ENCODE results near the gene LYZ.
"Not testable (repeated sequence)": the region's sequence is repeated elsewhere in the genome, so short reads cannot be mapped to it uniquely, and the experiment has no call there.

LYZ gene

DNA sequence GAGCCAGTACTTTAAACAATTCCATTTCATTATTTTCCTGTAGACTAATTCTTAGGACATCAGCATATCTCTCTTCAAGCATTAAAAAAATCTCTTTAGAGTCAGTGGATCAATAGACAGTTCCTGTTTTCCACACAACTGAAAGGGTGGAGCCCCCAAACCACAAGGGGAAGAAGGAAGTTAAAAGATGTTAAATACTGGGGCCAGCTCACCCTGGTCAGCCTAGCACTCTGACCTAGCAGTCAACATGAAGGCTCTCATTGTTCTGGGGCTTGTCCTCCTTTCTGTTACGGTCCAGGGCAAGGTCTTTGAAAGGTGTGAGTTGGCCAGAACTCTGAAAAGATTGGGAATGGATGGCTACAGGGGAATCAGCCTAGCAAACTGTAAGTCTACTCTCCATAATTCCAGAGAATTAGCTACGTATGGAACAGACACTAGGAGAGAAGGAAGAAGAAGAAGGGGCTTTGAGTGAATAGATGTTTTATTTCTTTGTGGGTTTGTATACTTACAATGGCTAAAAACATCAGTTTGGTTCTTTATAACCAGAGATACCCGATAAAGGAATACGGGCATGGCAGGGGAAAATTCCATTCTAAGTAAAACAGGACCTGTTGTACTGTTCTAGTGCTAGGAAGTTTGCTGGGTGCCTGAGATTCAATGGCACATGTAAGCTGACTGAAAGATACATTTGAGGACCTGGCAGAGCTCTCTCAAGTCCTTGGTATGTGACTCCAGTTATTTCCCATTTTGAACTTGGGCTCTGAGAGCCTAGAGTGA lies at the start of gene LYZ:
Gene LYZ (plus strand): TSS at position 220 of the 777 bp plus-strand sequence. CDS start 28 bp downstream, at position 248.
- DNase-seq (ENCODE audit: low read depth) = no peak

DNA sequence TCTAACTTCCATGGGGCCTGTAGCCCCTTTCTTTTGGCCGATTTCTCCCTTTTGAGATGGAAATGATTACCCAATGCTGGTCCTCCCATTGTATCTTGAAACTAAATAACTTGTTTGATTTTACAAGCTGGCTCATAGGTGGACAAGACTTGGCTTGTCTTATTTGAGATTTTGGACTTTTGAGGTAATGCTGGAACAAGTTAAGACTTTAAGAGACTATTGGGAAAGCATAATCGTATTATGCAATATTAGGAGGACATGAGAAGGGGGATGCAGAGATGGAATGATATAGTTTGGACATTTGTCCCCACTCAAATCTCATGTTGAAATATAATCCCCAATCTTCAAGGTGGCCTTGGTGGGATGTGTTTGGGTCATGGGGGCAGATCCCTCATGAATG lies 49.2 kb upstream of the LYZ start:
- DNase-seq (ENCODE audit: low read depth) = no peak

DNA sequence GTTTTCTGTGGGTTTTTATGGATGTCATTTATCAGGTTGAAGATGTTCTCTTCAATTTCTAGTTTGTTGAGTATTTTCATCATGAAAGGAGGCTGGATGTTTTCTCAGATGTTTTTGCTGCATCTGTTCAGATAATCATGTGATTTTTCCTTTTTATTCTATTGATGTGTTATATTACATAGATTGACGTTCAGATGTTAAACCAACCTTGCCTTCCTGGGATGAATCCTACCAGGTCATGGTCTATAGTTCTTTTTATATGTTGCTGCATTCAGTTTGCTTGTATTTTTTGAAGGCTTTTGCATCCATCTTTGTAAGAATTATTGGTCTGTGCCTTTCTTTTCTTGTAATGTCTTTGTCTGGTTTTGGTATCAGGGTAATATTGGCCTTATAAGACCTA lies 43.9 kb upstream of the LYZ start:
- DNase-seq (ENCODE audit: low read depth) = no peak

DNA sequence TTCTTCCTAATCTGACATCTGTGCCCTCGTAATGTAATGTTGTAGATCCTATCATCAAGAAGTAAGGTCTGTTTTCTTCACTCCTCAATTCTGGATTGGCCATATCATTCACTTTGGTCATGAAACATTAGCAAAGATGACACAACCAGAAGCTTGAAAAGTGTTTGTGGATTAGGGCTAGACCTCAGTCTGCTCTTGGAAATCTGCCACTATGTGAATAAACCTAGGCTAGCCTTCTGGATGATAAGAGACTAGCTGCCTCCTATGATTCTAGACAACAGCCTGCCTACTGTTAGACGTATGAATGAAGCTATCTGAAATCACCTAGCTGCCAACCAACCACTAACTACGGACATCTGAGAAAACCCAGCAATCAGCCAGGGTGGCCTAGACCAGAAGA lies 38.7 kb upstream of the LYZ start:
- no peak for DNase-seq (ENCODE audit: low read depth)

DNA sequence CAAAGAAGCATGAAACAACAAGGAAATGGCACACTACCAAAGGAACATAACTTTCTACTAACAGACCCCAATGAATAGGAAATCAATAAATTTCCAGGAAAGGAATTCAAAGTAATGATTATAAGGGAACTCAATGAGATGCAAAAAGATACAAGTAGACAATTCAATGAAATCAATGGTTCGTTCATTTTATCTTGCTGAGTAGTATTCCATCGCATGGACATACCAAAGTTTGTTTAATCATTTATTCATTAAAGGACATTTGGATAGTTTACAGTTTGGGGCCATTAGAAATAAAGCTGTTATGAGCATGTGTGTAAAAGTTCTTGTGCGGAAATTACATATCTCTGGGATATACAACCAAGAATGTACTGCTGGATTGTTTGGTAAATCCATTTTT lies 35.0 kb upstream of the LYZ start:
- DNase-seq (ENCODE audit: low read depth) = no peak

DNA sequence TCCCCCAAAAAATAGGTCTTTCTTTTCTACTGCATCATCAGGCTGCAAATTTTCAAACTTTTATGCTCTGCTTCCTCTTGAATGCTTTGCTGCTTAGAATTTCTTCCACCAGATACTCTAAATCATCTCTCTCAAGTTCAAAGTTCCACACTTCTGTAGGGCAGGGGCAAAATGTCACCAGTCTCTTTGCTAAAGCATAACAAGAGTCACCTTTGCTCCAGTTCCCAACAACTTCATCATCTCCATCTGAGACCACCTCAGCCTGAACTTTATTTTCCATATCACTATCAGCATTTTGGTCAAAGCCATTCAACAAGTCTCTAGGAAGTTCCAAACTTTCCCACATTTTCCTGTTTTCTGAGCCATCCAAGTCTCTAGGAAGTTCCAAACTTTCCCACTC lies 31.4 kb upstream of the LYZ start:
- not testable (repeated sequence) for DNase-seq (ENCODE audit: low read depth)

DNA sequence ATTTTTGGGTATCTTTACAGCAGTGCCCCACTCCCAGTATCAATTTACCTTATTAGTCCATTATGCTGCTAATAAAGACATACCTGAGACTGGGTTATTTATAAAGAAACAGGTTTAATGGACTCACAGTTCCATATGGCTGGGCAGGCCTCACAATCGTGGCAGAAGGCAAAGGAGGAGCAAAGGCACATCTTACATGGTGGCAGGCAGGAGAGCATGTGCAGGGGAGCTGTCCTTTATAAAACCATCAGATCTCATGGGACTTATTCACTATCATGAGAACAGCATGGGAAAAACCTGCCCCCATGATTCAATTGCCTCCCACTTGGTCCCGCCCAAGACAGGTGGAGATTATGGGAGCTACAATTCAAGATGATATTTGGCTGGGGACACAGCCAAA lies 30.9 kb upstream of the LYZ start:
- not testable (repeated sequence) for DNase-seq (ENCODE audit: low read depth)

DNA sequence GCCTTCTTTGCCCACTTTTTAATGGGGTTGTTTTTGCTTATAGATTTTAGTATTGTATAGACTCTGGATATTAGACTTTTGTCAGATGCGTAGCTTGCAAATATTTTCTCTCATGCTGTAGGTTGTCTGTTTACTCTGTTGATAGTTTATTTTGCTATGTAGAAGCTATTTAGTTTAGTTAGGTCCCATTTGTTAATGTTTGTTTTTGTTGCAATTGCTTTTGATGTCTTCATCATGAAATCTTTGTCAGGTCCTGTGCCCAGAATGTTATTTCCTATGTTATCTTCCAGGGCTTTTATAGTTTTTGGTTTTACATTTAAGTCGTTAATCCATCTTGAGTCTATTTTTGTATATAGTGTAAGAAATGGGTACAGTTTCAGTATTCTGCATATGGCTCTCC lies 30.0 kb upstream of the LYZ start:
- DNase-seq (ENCODE audit: low read depth) = no peak

DNA sequence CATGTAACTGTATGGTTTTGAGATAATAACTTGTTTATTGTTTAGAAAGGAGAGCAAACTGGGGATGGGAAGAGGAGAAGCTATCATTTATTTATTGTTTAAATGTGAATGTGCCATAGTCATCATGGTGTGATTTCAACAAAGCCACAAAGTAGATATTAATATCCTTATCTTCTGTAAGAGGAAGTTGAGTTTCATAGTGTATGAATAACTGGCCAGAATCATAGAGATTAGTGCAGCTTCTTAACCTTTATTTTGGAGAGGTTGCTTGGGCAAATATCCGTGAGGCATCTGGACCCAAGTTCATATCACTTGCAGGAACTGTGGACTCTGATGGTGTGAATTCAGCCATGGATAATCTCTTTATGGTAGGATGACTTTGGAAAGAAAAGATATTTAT lies 26.8 kb upstream of the LYZ start:
- DNase-seq (ENCODE audit: low read depth) = no peak

DNA sequence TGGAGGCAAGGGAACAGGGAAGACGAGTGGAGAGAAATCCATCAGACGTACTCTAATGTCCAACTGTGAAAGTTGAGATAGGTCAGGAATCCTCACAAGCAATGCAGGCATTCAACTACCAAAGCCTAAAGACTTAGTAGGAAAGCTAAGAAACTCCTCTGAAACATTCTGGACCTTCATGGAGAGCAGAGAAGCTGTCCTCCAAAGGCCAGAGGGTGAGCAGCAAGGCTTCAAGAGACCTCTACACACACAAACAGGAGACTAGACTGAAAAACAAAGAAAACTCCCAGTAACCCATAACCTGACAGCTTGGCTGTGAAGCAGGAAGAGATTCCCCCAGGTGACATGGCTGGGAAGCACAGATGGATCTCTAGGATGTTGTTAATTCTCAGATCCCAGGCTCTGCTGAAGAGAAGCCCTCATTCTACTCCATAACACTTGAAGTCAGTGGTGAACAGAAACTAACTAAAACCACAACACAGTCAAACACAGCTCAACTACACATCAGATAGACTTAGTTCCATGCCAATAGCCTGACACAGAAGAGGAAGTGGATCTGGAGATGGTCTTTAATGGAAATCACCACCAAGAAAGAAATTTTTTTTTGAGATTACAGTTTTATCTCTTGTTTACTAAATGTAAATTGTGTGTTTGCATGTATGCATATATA lies 23.2 kb upstream of the LYZ start:
- no peak for DNase-seq (ENCODE audit: low read depth)

DNA sequence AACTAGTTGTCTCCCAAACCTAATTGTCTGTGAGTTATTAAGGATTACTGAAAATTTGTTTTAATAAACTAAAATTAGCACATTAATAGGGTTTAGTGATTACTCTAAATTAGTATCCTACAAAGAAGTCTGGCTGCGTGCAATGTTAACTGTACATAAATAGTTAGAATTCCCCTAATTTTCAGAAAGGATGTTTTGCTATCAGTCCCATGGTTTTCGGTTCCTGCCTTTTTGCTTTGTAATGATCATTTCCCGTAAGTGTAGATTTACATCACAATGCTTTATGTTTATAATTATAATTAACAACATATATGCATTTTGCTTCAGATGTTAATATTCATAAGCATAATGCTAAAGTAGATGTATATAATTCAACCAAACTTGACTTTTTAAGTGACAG lies 19.8 kb upstream of the LYZ start:
- DNase-seq (ENCODE audit: low read depth) = no peak

DNA sequence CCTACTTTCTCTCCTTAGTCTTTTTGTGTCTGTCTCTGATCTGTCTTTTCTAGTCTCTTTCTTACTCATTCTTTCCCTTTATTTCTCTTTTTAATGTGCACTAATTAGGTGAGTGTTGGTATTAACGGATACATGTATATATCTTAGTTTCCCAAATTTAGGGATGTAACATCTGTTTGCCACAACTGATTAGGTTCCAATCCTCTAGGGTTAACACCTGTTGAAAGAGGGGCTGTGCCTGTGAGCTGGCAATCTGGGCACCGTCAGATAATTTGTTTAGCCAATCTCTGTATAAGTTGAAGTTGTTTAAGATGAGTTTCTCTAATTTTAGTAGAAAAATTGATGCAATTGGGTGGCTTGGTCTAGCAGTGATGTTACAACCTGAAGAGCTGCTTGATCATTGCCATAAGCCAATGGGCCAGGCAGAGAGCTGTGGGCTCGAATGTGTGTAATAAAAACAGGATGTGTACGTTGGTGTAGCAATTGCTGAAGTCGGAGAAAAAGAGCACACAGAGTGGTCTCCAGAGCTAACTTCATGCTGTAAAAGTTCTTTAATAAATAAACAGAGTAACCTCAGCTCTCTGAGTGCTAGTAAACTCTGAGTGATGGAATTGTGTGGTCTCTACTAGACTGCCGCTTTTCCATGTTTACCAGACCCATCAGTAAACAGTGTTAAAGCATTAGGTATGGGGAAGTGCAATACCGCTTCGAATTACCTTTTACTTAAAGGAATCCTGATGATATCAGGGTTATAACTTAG lies 18.3 kb upstream of the LYZ start:
- DNase-seq (ENCODE audit: low read depth) = no peak

DNA sequence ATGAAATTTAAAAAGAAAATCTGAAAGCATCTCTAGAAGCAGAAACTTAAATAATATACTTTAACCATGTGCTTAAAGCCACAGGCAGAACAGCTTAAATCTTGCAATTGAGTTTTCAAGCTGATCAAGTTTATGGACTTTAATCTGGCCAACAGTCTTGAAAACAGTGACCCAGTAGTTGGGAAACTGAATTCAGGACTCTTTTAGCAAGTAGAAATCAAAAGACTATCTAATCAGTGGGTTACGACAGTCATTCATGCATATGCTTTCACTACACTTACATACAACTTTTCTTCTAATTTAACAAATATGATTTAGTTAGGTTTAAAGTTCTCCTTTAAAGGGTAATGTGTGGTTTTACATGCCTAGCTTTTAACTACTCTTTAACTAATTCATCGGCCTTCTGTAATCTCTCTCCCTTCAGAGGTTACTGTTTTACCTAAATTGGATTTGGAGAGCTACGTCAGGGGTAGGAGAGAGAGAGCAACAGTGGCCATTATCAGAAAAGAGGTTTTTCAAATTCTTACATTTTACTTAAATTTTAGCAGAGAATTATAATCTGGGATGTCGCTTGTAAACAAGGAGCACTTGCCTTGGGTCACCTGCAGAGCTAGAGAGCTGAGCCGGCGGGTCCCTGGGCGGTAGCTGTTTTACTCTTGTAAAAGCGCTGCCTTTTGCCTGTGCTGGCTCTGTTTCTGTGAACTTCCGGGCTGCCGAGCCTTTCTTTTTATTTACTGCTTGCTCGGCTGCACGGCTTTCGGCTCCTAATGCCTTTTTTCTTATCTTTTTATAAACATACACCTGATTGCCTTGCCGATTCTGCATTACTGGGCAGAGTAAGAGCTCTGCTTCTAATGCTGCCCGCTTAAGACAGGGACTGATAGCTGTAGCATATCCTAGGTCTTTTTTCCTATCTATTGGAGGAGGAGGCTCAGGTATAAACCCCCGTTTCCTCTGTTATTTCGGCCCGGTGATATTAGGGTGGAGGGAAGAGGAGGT lies 17.4 kb upstream of the LYZ start:
- peak; percentile 14 for DNase-seq (ENCODE audit: low read depth)

DNA sequence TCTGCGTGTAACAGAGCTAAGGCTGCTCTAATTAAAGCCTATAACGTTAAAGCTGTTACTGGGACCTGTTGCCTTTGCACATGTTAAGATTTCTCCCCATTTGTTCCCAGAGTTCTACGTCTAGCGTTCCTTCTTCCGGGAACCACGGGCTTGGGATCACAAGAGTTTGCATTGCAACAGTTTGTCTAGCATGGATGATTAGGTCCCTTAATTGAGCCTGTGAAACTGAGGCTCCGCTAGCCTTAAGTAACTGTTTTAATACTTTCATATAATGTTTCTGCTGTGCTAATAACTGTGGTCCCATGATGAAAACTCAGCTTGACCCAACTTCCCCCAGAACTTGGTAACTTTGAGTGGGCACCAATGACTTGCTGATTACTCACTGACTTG lies 16.7 kb upstream of the LYZ start:
- no peak for DNase-seq (ENCODE audit: low read depth)

DNA sequence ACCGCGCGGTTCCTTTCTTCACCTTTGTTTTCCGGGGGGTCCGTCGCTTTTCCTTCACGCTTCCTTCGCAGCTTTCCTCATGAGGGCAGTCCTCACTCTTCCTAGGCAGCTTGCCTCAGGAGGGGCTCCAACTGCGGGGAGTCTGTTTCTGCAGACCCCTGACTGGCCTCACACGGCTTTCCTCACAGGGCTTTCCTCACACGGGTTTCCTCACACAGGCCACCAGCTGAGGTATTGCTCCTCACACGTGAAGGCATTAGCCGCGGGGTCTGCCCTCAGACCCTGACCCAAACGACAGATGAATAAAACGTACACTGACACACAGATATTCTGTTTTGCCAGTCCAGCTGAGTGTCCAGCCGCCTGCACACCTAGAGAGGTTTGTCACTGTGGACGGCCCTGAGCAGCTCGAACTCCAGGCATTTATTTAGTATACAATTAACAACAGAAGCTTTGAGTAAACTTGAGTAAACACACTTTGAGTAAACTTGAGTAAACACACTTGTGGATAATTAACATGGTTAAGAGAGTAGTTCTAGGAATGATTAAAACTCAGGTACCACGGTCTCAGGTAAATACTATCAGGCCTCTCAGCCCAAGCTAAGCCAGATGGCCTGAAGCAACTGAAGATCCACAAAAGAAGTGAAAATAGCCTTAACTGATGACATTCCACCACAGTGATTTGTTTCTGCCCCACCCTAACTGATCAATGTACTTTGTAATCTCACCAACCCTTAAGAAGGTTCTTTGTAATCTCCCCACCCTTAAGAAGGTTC lies 16.1 kb upstream of the LYZ start:
- no peak for DNase-seq (ENCODE audit: low read depth)

DNA sequence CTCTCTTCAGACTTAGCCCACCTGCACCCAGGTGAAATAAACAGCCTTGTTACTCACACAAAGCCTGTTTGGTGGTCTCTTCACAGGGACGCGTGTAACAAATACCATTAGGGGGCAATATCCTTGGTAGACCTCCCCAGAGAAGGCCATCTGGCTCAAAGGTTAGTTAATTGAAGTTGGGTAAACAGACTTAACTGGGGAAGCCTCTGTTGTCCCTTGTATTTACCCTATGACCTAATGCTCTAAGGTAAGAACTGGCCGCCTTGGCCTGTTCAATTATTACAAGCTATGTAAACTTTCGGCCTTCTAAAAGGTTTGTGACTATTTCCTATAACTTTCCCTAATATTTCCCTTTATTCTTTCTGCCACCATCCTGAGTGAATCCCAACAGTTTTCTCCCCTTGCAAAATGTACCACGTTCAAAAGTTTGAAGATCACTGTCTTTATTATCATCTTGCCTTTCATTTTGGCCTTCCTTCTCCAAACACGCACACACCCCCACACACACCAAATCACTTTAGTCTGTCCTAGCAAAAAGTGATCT lies 15.3 kb upstream of the LYZ start:
- no peak for DNase-seq (ENCODE audit: low read depth)

DNA sequence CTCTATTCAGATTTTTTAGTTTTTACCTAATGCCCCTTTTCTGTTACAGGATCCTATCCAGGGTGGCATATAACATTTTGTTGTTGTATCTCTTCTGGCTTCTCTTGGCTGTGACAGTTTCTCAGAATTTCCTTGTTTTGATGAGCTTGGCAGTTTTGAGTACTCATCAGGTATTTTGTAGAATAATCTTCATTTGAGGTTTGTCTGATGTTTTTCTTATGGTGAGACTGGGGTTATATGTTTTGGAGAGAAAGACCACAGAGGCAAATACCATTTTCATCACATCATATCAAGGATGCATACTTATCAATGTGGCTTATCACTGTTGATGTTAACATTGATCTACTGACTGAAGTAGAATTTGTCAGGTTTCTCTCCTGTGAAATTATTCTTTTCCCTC lies 14.0 kb upstream of the LYZ start:
- no peak for DNase-seq (ENCODE audit: low read depth)

DNA sequence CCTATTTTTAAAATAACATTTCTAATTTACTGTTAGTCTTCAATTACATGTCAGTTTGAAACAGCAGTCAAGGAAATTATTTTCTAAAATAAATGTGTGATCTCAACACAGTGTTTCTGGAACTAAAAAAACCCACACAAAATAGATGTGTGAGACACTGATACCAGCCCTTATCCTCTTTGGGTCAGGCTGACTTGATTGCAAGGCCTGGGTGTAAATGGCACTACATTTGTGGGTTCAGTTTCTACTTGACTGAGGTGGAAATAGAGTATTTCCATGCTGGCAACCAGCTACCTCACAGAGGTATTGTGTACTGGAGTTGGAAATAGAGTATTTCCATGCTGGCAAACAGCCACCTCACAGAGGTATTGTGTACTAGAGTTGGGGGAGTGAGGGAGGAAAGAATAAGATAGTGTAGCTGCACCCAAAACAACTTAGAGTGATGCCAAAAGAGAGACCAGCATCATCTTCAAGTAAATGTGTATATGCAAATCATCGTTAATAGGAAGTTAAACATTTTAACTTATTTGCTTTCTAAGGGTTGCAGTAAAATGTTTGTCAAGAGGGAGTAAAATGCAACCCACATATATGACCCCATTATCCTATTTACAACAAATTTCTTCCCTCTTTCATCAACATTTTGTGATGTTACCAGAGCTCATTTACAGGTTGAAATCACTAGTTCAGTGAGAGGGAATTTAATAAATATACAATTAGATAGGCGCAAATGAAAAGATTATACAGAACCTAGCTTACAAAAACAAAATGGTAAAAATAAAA lies 10.7 kb upstream of the LYZ start:
- DNase-seq (ENCODE audit: low read depth) = no peak

DNA sequence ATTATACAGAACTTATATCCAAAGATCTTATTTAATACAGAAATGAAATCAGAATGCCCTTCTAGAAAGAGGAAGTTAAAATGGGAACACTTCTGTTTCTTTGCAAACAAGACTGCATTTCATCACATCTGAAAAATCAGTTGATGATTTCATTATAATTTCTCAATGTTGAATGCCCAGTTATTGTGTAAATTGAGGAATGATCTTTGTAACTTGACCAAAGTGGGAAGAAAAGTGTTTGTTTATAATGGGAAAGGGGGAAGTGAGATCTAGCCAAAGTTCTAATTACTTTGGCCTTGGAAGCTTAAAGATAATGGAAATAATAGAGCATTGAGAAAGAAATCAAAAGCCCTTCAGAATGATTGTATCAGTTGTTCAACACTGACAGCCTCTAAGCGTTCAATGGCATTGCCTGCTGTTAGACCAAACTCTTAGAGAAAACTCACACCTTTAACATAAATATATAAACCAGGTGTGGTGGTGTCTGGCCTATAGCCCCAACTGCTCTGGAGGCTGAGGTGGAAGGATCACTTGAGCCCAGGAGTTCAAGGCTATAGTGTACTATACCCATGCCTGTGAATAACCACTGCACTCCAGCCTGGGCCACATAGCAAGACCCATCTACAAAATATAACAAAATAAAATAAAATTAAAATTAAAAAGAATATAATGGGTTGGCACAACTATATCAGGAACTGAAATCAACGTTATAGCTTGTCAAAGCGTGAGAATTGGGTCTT lies 9.9 kb upstream of the LYZ start:
- no peak for DNase-seq (ENCODE audit: low read depth)

Data from EH (cell line).